Heart left ventricle (tissue), 13 donors: ENCODE results near the gene ALX3.

Source experiments
- POLR2A ChIP-seq, 2 donors: fragments of 450-650 bp; IDR thresholded peaks; one replicate each; pipeline ENCODE4 v1.6.1; 2017; ENCODE audit warnings: antibody characterized with exemption in 2 of 2, mild to moderate bottlenecking in 2 of 2, moderate library complexity in 2 of 2
- TF ChIP-seq, protein P1 (sequence below), 12 donors: fragments of 200-600 bp; sonication (generic) in 4 of 12; IDR thresholded peaks; one replicate each; pipeline versions ENCODE4 v1.5.0 to v1.8.0; 2018 to 2022; ENCODE audit warnings: antibody characterized with exemption in 12 of 12, mild to moderate bottlenecking in 5 of 12
- donor health status: ischemic (EF 13 %, LVEDD 7.1; RV severe dilation, severe dysfunction).
- donor health status: DM: no; HTN: yes; CAD: no.
- donor health status: DM: no; HTN: no; CAD: no.
- donor health status: ischemic (EF 25% LVEDD 6.9; RV normal size, moderate dysfunction).
- donor health status: ischemic (EF 25% LVEDD 5.7; RV mildly dilated, moderate dysfunction).
- donor health status: ischemic (EF 35%, LVEDD 5.7; RV mildly dilated, moderate dysfunction).
- donor health status: nonischemic (EF 11% LVEDD 7.7; RV severe dilation, severe dysfunction).
- donor health status: DM: yes; HTN: yes; CAD: no.
- donor health status: PGD.
- donor health status: ischemic (EF 29% LVEDD 5.4; RV normal size, mild dysfunction).
- donor health status: nonischemic (EF 23%, LVEDD 6.1; RV moderate dilation, normal function).

DNA sequence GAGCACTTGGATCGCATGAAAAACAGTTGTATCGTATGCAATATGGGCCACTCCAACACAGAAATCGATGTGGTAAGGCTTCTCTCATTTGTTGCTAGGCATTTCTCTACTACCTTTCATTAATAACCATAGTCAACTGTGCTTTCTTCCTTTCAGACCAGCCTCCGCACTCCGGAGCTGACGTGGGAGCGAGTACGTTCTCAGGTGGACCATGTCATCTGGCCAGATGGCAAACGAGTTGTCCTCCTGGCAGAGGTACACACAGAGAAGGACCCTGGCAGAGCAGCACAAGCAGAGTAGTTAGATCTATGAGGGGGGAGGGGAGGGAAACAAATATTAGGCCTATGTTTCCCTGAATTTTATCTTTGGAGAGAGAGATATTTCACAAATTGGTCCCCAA is 52.1 kb downstream of the ALX3 start:
- TF ChIP-seq, protein P1, sequence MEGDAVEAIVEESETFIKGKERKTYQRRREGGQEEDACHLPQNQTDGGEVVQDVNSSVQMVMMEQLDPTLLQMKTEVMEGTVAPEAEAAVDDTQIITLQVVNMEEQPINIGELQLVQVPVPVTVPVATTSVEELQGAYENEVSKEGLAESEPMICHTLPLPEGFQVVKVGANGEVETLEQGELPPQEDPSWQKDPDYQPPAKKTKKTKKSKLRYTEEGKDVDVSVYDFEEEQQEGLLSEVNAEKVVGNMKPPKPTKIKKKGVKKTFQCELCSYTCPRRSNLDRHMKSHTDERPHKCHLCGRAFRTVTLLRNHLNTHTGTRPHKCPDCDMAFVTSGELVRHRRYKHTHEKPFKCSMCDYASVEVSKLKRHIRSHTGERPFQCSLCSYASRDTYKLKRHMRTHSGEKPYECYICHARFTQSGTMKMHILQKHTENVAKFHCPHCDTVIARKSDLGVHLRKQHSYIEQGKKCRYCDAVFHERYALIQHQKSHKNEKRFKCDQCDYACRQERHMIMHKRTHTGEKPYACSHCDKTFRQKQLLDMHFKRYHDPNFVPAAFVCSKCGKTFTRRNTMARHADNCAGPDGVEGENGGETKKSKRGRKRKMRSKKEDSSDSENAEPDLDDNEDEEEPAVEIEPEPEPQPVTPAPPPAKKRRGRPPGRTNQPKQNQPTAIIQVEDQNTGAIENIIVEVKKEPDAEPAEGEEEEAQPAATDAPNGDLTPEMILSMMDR (IDR thresholded peaks at IDR 0.05) = no peak
- TF ChIP-seq POLR2A (IDR thresholded peaks at IDR 0.05) = no peak
